ENCODE measurements around the gene SPATA46.
"Not testable (repeated sequence)": the region's sequence is repeated elsewhere in the genome, so short reads cannot be mapped to it uniquely, and the experiment has no call there.

DNA sequence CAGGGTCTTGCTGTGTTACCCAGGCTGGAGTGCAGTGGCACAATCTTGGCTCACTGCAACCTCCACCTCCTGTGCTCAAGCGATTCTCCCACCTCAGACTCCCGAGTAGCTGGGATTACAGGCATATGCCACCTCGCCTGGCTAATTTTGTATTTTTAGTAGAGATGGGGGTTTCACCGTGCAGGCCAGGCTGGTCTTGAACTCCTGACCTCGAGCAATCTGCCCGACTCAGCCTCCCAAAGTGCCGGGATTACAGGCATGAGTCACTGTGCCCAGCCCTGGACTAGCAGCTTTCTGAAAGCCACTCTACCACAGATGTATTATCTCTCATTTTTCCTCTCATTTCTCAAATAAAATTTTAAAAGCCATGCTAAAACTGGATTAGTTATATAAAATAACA lies 41.9 kb upstream of the SPATA46 start:
- TF ChIP-seq, protein P1, sequence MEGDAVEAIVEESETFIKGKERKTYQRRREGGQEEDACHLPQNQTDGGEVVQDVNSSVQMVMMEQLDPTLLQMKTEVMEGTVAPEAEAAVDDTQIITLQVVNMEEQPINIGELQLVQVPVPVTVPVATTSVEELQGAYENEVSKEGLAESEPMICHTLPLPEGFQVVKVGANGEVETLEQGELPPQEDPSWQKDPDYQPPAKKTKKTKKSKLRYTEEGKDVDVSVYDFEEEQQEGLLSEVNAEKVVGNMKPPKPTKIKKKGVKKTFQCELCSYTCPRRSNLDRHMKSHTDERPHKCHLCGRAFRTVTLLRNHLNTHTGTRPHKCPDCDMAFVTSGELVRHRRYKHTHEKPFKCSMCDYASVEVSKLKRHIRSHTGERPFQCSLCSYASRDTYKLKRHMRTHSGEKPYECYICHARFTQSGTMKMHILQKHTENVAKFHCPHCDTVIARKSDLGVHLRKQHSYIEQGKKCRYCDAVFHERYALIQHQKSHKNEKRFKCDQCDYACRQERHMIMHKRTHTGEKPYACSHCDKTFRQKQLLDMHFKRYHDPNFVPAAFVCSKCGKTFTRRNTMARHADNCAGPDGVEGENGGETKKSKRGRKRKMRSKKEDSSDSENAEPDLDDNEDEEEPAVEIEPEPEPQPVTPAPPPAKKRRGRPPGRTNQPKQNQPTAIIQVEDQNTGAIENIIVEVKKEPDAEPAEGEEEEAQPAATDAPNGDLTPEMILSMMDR (IDR thresholded peaks at IDR 0.05): not testable (repeated sequence)
- TF ChIP-seq POLR2A (IDR thresholded peaks at IDR 0.05): not testable (repeated sequence)
